Liver (tissue), 9 donors: ENCODE measurements around the gene LIMS1. TPM values are rescaled to one million over a fixed set of nuclear protein-coding genes. Genes with fewer than 3 reads are reported as not detected.

ENCODE experiments used
- DNase-seq: peaks from one replicate; pipeline ENCODE4 v3.0.0-alpha.2; 2017; ENCODE audit warnings: low spot score
- H3K27ac ChIP-seq, 2 donors: one replicate each; pipeline ENCODE4 v1.7.0; 2013; ENCODE audit warnings: inconsistent platforms in 2 of 2, low read length in 2 of 2, control low read depth in 1 of 2, low read depth in 1 of 2, mild to moderate bottlenecking in 1 of 2
- H3K27me3 ChIP-seq, 4 donors: one replicate each; pipeline versions ENCODE4 v1.6.1 to v1.7.0; 2013; ENCODE audit warnings: low read length in 3 of 4, inconsistent platforms in 1 of 4, mild to moderate bottlenecking in 1 of 4, moderate library complexity in 1 of 4; ENCODE audit not compliant: control insufficient read depth in 4 of 4, insufficient read depth in 4 of 4
- H3K36me3 ChIP-seq, 4 donors: one replicate each; pipeline versions ENCODE4 v1.6.1 to v1.7.0; 2013; ENCODE audit warnings: low read length in 3 of 4, mild to moderate bottlenecking in 3 of 4, low read depth in 1 of 4, moderate library complexity in 1 of 4; ENCODE audit not compliant: control insufficient read depth in 4 of 4, insufficient read depth in 3 of 4
- H3K4me1 ChIP-seq, 4 donors: one replicate each; pipeline versions ENCODE4 v1.6.1 to v1.7.0; 2013; ENCODE audit warnings: low read length in 3 of 4, mild to moderate bottlenecking in 3 of 4, moderate library complexity in 1 of 4; ENCODE audit not compliant: control insufficient read depth in 4 of 4, insufficient read depth in 4 of 4
- H3K4me3 ChIP-seq, 3 donors: one replicate each; pipeline versions ENCODE4 v1.6.1 to v1.7.0; 2013; ENCODE audit warnings: low read length in 3 of 3, control low read depth in 1 of 3, low read depth in 1 of 3, mild to moderate bottlenecking in 1 of 3
- H3K9ac ChIP-seq, 2 donors: one replicate each; pipeline ENCODE4 v1.7.0; 2013; ENCODE audit warnings: low read length in 2 of 2, mild to moderate bottlenecking in 2 of 2, moderate library complexity in 2 of 2, control low read depth in 1 of 2, low read depth in 1 of 2
- H3K9me3 ChIP-seq, 4 donors: one replicate each; pipeline versions ENCODE4 v1.6.1 to v1.7.0; 2013; ENCODE audit warnings: low read length in 3 of 4; ENCODE audit not compliant: control insufficient read depth in 4 of 4
- CTCF ChIP-seq: fragments of 150-350 bp; IDR thresholded peaks from 2 replicates; pipeline ENCODE4 v1.5.1; 2017; ENCODE audit warnings: improper control_type of control experiment, low read depth, low read length; ENCODE audit not compliant: missing input control
- FOXA1 ChIP-seq: IDR thresholded peaks from 2 replicates; pipeline ENCODE4 v1.6.1; 2016; ENCODE audit warnings: antibody characterized with exemption
- GABPA ChIP-seq, 2 donors: IDR thresholded peaks in 1 of 2; conservative IDR thresholded peaks in 1 of 2; 2 replicates each; pipeline ENCODE4 v1.6.1; 2016; ENCODE audit warnings: antibody characterized with exemption in 2 of 2, mild to moderate bottlenecking in 1 of 2, moderate library complexity in 1 of 2
- HNF4A ChIP-seq, 2 donors: conservative IDR thresholded peaks; 2 replicates each; pipeline ENCODE4 v1.6.1; 2016; ENCODE audit warnings: antibody characterized with exemption in 2 of 2, mild to moderate bottlenecking in 2 of 2
- HNF4G ChIP-seq: IDR thresholded peaks from 2 replicates; pipeline ENCODE4 v1.6.1; 2016; ENCODE audit warnings: antibody characterized with exemption
- JUND ChIP-seq, 2 donors: IDR thresholded peaks; 2 replicates each; pipeline ENCODE4 v1.6.1; 2016; ENCODE audit warnings: antibody characterized with exemption in 2 of 2
- MAX ChIP-seq: IDR thresholded peaks from 2 replicates; pipeline ENCODE4 v1.6.1; 2016; ENCODE audit warnings: antibody characterized with exemption
- NR2F2 ChIP-seq: IDR thresholded peaks from 2 replicates; pipeline ENCODE4 v1.6.1; 2016; ENCODE audit warnings: antibody characterized with exemption
- RAD21 ChIP-seq, 2 donors: IDR thresholded peaks; 2 replicates each; pipeline ENCODE4 v1.6.1; 2016; ENCODE audit warnings: antibody characterized with exemption in 2 of 2, mild to moderate bottlenecking in 2 of 2
- RXRA ChIP-seq, 2 donors: IDR thresholded peaks; 2 replicates each; pipeline ENCODE4 v1.6.1; 2017 to 2018; ENCODE audit warnings: antibody characterized with exemption in 2 of 2, mild to moderate bottlenecking in 1 of 2
- SP1 ChIP-seq: IDR thresholded peaks from 2 replicates; pipeline ENCODE4 v1.6.1; 2018; ENCODE audit warnings: antibody characterized with exemption, mild to moderate bottlenecking
- TAF1 ChIP-seq: conservative IDR thresholded peaks from 2 replicates; pipeline ENCODE4 v1.6.1; 2016; ENCODE audit warnings: antibody characterized with exemption, mild to moderate bottlenecking
- YY1 ChIP-seq: IDR thresholded peaks from 2 replicates; pipeline ENCODE4 v1.6.1; 2016; ENCODE audit warnings: antibody characterized with exemption, mild to moderate bottlenecking
- ZBTB33 ChIP-seq: IDR thresholded peaks from 2 replicates; pipeline ENCODE4 v1.6.1; 2016; ENCODE audit warnings: antibody characterized with exemption
- whole genome bisulfite sequencing: extraction: QIAGEN DNeasy Blood & Tissue Kit; methylation state at CpG from one replicate; pipeline ENCODE4 v1.1.7; 2013; 5-methylcytosine and 5-hydroxymethylcytosine counted together
- polyA plus RNA-seq, 2 donors: library from polyadenylated mRNA; stranded (reverse) in 1 of 2; unstranded in 1 of 2; fragments of 200-250 nt in 1 of 2; fragments of >200 nt in 1 of 2; fragmentation: Nextera tagmentation in 1 of 2; extraction: Ambion mirVana in 1 of 2; gene quantifications; one replicate each; pipeline versions ENCODE4 v1.2.1 to v1.2.3, GENCODE V29; 2013 to 2015
- total RNA-seq, 2 donors: library from RNA; depleted of rRNA; stranded (reverse); fragments of >200 nt; gene quantifications; one replicate each; pipeline ENCODE4 v1.2.3, GENCODE V29; 2014
- donor health status: healthy.
- donor health status: healthy.
- donor health status: healthy.
- donor health status: healthy.
- donor health status: healthy.

Gene LIMS1
- total and polyA plus RNA-seq, 4 donors: 10.2 to 37.1 (median 22.1) TPM

- TF ChIP-seq MAX (no peak), GABPA (IDR thresholded peaks at IDR 0.05 in 1 of 2, conservative IDR thresholded peaks at IDR 0.05 in 1 of 2) (no peak)
Measured at GRCh38 chr2:108586631-108587030, 52.4 kb downstream of the LIMS1 start (continued).

DNA sequence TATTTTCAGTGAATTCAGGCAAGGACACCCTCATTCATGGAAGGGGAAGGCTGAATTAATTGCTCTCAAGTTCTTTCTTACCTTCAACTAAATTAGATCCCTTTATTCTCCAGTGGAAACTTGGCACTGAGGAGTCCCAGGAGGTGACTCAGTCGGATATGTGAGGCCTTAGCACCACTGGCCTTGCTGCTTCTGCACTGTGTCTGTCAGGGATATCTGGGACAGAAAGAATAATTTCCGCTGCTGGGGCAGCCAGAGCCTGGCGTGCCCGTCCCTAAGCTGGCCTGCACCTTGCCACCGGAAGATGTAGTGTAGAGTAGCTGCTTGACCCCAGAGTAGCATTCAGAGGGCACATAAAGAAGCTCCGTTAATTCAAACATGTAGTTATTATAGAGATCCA lies 53.4 kb downstream of the LIMS1 start:
- no peak for DNase-seq

GRCh38 chr2:108588070-108588668 lies 53.9 kb downstream of the LIMS1 start:
- H3K4me3 ChIP-seq: no peak overlapping the region

More for the DNA sequence above, 53.4 kb downstream of the LIMS1 start:
- no peaks in the 10 kb centered on the region for H3K27me3 ChIP-seq
- no peaks in the 10 kb centered on the region for H3K9me3 ChIP-seq
- no peak for TF ChIP-seq CTCF
- peak in 1 of 2 donors; percentile 19 for TF ChIP-seq JUND (IDR thresholded peaks at IDR 0.05)
- peak; percentile 77 for TF ChIP-seq NR2F2
- no peak overlapping the region for H3K4me3 ChIP-seq
- H3K4me1 ChIP-seq: peaks cover 2 to 11% (median 9%) of the 10 kb centered on the region in 4 donors
- peak overlapping the region; percentile 49 to 64 for H3K27ac ChIP-seq
- WGBS: 67% methylated on average over 6 of the region's 6 CpGs
- no peaks in the 10 kb centered on the region for H3K36me3 ChIP-seq
- no peak overlapping the region for H3K9ac ChIP-seq

GRCh38 chr2:108589372-108589771 lies 55.1 kb downstream of the LIMS1 start:
- Histone ChIP-seq H3K9ac (no peak overlapping the region), H3K36me3 (no peaks in the 10 kb centered on the region), H3K9me3 (no peaks in the 10 kb centered on the region), H3K27ac (no peak overlapping the region), H3K4me1 (peaks cover 2 to 15% (median 10%) of the 10 kb centered on the region in 4 donors), H3K4me3 (no peak overlapping the region), H3K27me3 (no peaks in the 10 kb centered on the region)
- DNase-seq: no peak
- no peak for TF ChIP-seq FOXA1
- no peak for TF ChIP-seq JUND (IDR thresholded peaks at IDR 0.05)
- no peak for TF ChIP-seq TAF1
- no peak for TF ChIP-seq NR2F2
- TF ChIP-seq SP1: no peak
- no peak for TF ChIP-seq HNF4G
- no peak for TF ChIP-seq ZBTB33
- TF ChIP-seq RAD21 (IDR thresholded peaks at IDR 0.05): no peak

More at GRCh38 chr2:108588070-108588668, 53.9 kb downstream of the LIMS1 start:
- H3K9me3 ChIP-seq: no peaks in the 10 kb centered on the region
- no peak overlapping the region for H3K9ac ChIP-seq
- no peaks in the 10 kb centered on the region for H3K36me3 ChIP-seq
- H3K27ac ChIP-seq: peak overlapping the region; percentile 49 to 64
- TF ChIP-seq JUND (IDR thresholded peaks at IDR 0.05): peak in 1 of 2 donors; percentile 7
- peak; percentile 32 for TF ChIP-seq NR2F2
- TF ChIP-seq SP1: no peak
- peak; percentile 8 to 10 for TF ChIP-seq HNF4A (conservative IDR thresholded peaks at IDR 0.05)
- peak in 1 of 2 donors; percentile 28 for TF ChIP-seq RXRA (IDR thresholded peaks at IDR 0.05)
- no peak for TF ChIP-seq FOXA1
- no peak for TF ChIP-seq HNF4G
- TF ChIP-seq YY1: no peak
- no peak for DNase-seq
- no peaks in the 10 kb centered on the region for H3K27me3 ChIP-seq
- peaks cover 2 to 11% (median 9%) of the 10 kb centered on the region in 4 donors for H3K4me1 ChIP-seq
- WGBS: 38% methylated on average over 3 of the region's 3 CpGs
